CD4-positive, alpha-beta T cell treated with Interleukin-6 at 100 ng/mL for 8 hours (primary cell): ENCODE measurements around the gene VCAN.
A peak's percentile ranks its signal among the peaks of the same experiment; 100 is the strongest.
"Not testable (repeated sequence)": the region's sequence is repeated elsewhere in the genome, so short reads cannot be mapped to it uniquely, and the experiment has no call there.

ENCODE experiments used
- DNase-seq: peaks from one replicate; pipeline ENCODE4 v3.0.0-alpha.2; 2020; ENCODE audit warnings: mixed read lengths, low spot score

VCAN gene

GRCh38 chr5:83471405-83472212, at the start of gene VCAN:
Gene VCAN, plus strand, starts transcription at chr5:83471744. Its CDS starts 11,775 bp downstream, at chr5:83483519.
- DNase-seq: no peak

DNA sequence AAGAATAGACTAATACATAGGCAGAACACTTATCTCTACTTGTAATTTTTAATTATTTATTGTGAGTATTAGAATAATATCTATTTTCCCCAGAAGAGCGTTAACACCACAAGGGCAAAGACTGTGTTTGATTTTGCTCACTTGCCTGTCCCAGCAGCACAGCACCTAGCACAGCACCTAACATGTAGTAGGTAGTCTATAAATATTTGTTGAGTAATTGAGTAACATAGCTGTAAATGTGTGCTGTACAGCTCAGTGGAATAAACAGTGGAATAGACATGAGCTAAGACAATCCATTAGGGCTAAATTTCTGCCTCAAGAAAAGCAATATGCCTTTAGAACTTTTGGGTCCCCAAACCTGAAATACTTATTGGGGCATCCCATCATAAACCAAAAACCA, 49.3 kb upstream of the VCAN start:
- no peak for DNase-seq

DNA sequence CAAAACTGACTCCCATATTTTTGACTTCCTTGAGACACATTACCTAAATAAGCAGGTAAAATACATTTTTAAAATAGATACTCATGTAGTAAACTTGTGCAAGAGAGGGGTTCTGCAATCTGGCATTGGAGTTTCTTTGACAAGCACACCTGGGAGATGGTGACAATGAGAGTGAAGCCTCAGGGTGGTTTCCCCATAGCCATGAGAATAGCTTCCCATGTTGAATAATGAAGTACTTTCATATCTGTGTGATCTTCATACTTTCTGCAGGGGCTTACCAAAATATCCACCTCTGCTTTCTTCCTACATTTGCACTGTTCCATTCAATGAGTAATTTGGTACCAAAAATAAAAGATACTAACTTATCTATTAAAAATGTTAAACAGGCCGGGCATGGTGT, 44.7 kb upstream of the VCAN start:
- DNase-seq: no peak

- no peak for DNase-seq
These were observed 43.4 kb upstream of the VCAN start for GRCh38 chr5:83428126-83428525.

DNA sequence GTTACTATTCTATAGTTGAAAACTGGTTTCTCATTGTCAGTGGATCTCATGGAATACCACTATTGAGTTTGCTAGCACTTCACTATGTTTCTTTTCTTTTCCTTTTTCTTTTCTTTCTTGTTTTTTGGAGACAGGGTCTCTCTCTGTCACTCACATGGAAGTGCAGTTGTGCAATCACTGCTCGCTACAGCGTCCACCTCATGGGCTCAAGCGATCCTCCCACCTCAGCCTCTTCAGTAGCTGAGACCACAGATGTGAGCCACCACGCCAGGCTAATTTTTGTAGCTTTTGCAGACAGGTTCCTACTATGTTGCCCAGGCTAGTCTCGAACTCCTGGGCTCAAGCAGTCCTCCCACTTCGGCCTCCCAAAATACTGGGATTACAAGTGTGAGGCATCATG, 42.7 kb upstream of the VCAN start:
- DNase-seq: no peak

DNA sequence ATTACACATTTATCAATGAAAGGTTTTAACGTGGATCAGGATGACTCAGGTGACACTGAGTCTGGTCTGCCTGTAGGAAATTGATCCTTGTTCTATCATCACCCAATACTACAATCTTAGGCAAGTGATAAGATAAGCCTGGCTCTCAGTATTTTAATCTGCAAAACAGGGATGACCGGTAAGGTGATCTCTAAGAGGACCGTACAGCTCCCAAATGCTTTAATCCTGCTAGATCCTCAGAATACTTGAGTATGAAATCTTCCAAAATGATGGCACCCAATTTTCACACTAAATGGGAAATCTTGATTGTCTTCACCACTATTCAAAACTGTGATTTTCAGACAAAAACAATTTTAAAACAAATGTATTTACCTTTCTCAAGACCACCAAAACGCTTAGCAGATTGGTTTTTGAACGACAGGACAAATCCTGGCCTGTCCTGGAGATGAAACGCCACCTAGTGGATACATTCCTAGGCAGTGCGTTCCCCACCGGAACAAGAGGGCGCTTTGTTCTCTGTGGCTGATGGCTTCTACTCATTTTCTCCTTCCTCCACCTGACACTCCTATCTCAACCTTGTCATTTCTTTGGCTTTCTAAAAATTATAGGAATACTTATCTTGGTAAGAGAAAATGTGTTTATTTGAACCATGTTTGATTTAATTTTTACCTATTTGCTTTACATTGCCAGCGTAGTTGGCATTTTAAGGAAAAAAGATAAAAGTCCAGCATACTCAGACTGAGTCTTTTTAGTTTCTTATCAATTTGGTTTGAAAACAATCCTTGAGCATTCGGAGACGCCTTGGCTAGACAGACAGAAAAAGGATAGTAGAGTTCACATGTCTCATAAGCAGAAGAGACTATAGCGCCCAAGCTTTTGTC, 41.2 kb upstream of the VCAN start:
- peak; percentile 45 for DNase-seq

GRCh38 chr5:83433891-83434290, 37.7 kb upstream of the VCAN start:
- DNase-seq: no peak

- no peak for DNase-seq
These were observed 36.6 kb upstream of the VCAN start for GRCh38 chr5:83434946-83435345.

DNA sequence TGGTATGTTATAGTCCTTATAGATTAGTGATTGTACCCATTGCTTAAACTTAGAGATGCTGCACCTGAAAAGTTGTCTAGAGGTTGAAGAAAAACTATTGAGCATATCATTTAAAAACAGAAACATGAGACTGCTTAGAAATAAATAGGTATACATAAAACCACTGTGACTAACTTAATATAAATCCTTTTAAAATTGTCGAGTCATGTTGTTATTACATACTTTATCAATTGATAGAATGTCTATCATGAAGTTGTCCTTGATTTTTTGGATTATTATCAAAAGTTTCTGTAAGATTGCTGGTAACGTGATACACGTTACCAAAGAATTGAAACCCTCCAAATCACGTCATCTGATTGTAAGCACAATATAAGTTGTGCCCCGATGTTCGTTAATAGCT, 35.3 kb upstream of the VCAN start:
- no peak for DNase-seq

- not testable (repeated sequence) for DNase-seq
These were observed 33.8 kb upstream of the VCAN start for GRCh38 chr5:83437697-83438096.

- no peak for DNase-seq
These were observed 30.7 kb upstream of the VCAN start for GRCh38 chr5:83440826-83441225.

DNA sequence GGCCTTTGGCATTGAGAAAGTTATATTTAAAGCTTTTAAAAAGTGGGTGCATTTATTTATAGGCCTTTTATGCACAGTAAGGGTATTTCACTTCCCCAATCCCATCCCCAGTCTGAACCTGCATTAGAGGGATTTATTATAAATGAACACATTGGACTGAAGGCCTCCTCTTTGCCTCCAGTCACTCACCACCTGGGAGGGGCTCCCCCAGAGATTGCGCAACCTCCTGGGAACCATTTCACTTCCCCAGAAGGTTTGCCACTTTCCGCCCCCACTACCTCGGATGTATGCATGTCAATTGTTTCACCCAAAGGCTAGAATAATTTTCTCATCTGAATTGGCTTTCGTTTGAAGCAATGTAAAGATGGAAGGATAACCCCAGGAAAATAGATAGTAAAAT, 29.8 kb upstream of the VCAN start:
- DNase-seq: no peak

DNA sequence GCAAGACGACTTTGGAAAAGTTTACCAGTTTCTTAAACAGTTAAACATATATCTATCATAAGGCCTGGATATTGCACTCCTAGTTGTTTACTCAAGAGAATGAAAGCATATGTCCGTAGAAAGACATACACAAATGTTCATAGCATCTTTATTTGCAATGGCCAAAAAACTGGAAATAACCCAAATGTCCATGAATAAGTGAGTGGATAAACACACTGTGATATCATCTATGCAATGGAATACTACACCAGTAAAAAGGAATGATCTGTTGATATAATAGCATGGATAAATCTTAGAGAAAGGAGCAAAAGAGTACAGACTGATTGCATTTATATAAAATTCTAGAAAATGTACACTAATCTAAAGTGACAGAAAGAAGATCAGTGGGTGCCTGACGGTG, 28.0 kb upstream of the VCAN start:
- no peak for DNase-seq

GRCh38 chr5:83444445-83444844, 27.1 kb upstream of the VCAN start:
- no peak for DNase-seq

DNA sequence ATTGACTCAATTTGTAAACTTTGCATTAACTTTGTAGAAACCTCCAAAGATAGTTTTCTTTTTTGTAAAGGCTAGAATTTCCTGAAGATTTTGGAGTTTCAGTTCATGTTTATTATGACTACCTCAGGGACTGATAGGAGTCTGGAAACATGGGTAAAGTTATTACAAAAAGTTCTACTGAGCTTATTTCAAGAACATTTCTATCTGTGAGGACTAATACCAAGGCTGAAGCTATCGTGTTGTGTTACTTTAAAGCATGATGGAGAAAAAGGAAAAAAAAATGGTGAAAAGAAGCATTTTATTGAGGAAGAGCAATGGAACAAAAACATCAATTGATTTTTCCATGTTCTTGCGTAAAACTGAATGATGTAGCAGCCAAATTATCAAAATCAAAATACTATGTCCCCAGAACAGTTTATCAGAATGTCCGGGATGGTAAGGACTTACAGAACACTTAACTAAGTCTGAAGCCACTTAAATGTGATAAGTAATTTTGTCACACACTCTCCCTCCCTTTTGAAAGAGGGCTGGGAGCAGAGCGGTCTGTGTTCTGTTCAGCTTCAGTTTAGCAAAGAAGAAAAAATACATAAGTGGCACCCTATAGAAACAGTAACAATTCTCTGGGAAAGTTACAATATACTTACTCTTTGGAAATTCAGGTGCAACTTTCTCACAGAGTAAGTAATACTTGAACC, 25.1 kb upstream of the VCAN start:
- no peak for DNase-seq

DNA sequence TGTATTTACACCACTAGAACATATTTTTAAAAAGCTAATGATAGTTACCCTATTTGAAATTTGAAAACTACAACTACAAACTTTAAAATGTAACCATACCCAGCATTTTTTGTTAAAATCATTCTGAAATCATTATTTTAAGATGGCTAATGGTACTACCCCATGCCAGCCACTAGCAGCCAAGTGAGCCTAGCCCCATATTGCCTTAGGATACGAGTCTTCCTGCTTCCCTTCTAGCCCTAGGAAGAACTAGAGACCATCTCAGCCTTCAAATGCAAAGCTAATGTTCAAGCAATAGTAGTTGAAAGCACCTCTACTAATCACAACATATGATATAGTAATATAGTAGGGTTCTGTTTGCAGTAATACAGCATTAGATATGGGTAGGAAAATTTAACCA, 24.0 kb upstream of the VCAN start:
- no peak for DNase-seq

DNA sequence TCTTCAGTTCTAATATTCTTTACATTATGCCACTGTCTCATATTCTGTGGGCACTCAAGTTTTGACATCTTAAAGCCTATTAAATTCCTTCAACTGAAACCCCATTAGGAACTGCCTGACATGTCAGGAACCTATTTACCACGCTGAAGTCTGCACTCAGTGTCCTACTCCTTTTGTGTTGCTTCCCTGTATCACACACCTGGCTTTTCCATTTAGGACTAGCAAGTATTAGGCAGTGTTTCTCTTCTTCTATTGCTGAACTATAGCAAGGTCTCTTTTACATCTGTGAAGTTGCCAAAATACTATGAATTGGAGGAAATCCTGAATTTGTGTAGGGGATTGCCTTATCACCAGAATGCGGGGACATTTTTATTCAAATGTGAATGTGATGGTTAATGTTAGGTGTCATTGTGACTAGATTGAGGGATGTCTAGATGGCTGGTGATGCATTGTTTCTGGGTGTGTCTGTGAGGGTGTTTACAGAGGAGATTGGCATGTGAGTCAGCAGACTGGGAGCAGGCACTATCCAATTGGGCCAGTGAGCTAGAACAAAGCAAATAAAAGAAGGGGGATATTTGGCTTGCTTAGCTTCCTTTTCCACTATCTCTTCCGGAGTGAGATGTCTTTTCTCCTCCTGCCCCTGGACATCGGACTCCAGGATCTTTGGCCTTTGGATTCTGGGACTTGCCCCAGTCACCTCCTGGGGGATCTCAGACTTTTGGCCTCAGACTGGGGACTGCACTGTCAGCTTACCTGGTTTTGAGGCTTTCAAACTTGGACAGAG, 21.2 kb upstream of the VCAN start:
- no peak for DNase-seq

DNA sequence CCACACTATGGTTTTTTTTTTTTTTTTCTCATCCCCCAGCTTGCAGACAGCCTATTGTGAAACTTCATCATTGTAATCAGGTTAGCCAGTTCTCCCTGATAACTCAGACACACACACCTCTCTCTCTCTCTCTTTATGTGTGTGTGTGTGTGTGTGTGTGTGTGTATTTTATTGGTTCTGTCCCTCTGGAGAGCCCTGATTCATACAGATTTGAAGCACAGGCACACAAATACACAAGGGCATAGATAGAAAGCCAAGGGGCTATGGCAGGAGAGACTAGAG, 20.6 kb upstream of the VCAN start:
- no peak for DNase-seq

- DNase-seq: no peak
These were observed 19.6 kb upstream of the VCAN start for GRCh38 chr5:83451955-83452354.

DNA sequence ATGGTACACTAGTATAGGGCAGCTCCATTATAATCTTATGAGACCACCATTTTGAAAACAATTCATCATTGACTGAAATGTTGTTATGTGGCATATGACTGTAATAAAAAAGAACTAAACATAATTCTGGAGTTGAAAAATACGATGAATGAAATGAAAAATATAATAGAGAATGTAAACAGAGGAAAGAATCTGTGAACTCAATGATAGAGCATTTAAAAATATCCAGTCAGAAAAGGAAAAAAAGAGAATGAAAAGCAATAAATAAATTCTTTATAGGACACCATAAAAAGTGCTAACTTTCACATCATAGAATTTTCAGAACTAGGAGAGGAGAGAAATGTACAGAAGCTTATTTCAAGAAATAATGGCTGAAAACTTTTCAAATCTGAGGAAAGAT, 17.6 kb upstream of the VCAN start:
- DNase-seq: no peak

DNA sequence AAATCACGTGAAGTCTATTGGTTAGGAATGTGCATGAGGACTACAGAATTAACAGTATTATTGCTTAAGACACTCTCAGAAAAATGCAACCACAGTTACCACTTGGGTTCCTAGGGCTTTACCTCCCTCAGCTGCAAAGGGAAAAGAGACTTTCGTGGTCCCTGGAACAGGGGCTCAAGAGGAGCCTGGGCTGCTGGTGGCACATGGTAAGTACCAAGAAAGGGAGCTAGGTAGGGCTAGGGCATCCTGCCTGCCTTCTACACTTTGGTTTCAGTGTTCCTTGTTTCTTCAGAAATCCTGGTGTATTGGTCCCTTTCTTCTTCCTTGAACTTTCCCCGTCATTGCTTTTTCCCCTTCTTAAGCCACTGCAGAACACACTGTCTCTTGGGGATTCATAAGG, 7.3 kb upstream of the VCAN start:
- DNase-seq: no peak

- DNase-seq: no peak
These were observed 4.0 kb upstream of the VCAN start for GRCh38 chr5:83467371-83468035.
